PC-3 (cell line): ENCODE data around the gene LRRC47. TPM values are rescaled to one million over a fixed set of nuclear protein-coding genes. Genes with fewer than 3 reads are reported as not detected.
"Not testable (repeated sequence)": the region's sequence is repeated elsewhere in the genome, so short reads cannot be mapped to it uniquely, and the experiment has no call there.

Experiments used
- ATAC-seq: fragments of 200-7000 bp; cut with Tn5 transposase; 2 replicates; pipeline ENCODE4 v1.9.1; 2020; ENCODE audit warnings: mild to moderate bottlenecking, moderate library complexity
- BruUV-seq: library from RNA; stranded (reverse); fragments of 400-500 nt; replicated peaks from 2 replicates; lab custom pipeline; 2021; lab: Mats Ljungman, UMichigan
- CTCF ChIA-PET: fragments of 300-600 bp; sonication (Branson Sonifier 250); formaldehyde crosslinking; loops from one replicate; lab custom pipeline; 2022; ENCODE audit warnings: antibody characterized with exemption; lab: Charles Lee
- POLR2A ChIA-PET: fragments of 300-600 bp; sonication (Branson Sonifier 250); formaldehyde crosslinking; loops from one replicate; lab custom pipeline; 2022; ENCODE audit warnings: antibody characterized with exemption; ENCODE audit not compliant: unreplicated experiment; lab: Charles Lee
- DNase-seq: peaks from one replicate; pipeline ENCODE4 v3.0.0-alpha.2; 2015
- H2AFZ ChIP-seq: fragments of 300-600 bp; sonication (generic); 2 replicates; pipeline ENCODE4 v1.6.0; 2016; ENCODE audit warnings: antibody characterized with exemption, low read length
- H3F3A ChIP-seq: fragments of 300-600 bp; sonication (generic); one replicate; pipeline ENCODE4 v1.6.0; 2017; ENCODE audit warnings: antibody characterized with exemption, low read length, control low read depth, mild to moderate bottlenecking; ENCODE audit not compliant: unreplicated experiment
- H3K27ac ChIP-seq: fragments of 300-600 bp; sonication (generic); 2 replicates; pipeline ENCODE4 v1.5.1; 2016; ENCODE audit warnings: mild to moderate bottlenecking, low read length
- H3K27me3 ChIP-seq: fragments of 300-600 bp; sonication (generic); 2 replicates; pipeline ENCODE4 v1.6.1; 2016; ENCODE audit warnings: low read length, mixed read lengths
- H3K36me3 ChIP-seq: fragments of 300-600 bp; sonication (generic); 2 replicates; pipeline ENCODE4 v1.6.1; 2016; ENCODE audit warnings: low read depth, mixed run types, low read length, mixed read lengths
- H3K4me1 ChIP-seq: fragments of 300-600 bp; sonication (generic); 2 replicates; pipeline ENCODE4 v1.5.1; 2016; ENCODE audit warnings: low read length; ENCODE audit not compliant: insufficient read depth
- H3K4me2 ChIP-seq: fragments of 300-600 bp; sonication (generic); 2 replicates; pipeline ENCODE4 v1.6.0; 2016; ENCODE audit warnings: low read length
- H3K4me3 ChIP-seq: fragments of 300-600 bp; sonication (generic); 2 replicates; pipeline ENCODE4 v1.5.1; 2016; ENCODE audit warnings: mild to moderate bottlenecking, low read length, mixed read lengths
- H3K79me2 ChIP-seq: fragments of 300-600 bp; sonication (generic); 2 replicates; pipeline ENCODE4 v1.6.1; 2017; ENCODE audit warnings: low read length, mixed read lengths
- H3K9ac ChIP-seq: fragments of 300-600 bp; sonication (generic); 2 replicates; pipeline ENCODE4 v1.6.0; 2016; ENCODE audit warnings: mild to moderate bottlenecking, low read length
- H3K9me2 ChIP-seq: fragments of 300-600 bp; sonication (generic); replicated peaks from 2 replicates; pipeline ENCODE4 v1.6.1; 2016; ENCODE audit warnings: mixed run types, low read length, mixed read lengths
- H3K9me3 ChIP-seq: fragments of 300-600 bp; sonication (generic); 2 replicates; pipeline ENCODE4 v1.6.1; 2016; ENCODE audit warnings: low read length, mixed read lengths
- H4K20me1 ChIP-seq: fragments of 300-600 bp; sonication (generic); 2 replicates; pipeline ENCODE4 v1.6.1; 2016; ENCODE audit warnings: low read length, mixed read lengths
- CTCF ChIP-seq: fragments of 300-600 bp; sonication (generic); conservative IDR thresholded peaks from 2 replicates; pipeline ENCODE4 v1.5.1; 2017; ENCODE audit warnings: antibody characterized with exemption, low read depth, mild to moderate bottlenecking, low read length
- EZH2 ChIP-seq: fragments of 300-600 bp; sonication (generic); IDR thresholded peaks from one replicate; pipeline ENCODE4 v1.6.1; 2017; ENCODE audit warnings: antibody characterized with exemption, mild to moderate bottlenecking, low read length; ENCODE audit not compliant: unreplicated experiment
- EZH2phosphoT487 ChIP-seq: fragments of 300-600 bp; sonication (generic); IDR thresholded peaks from 2 replicates; pipeline ENCODE4 v1.6.1; 2018; ENCODE audit warnings: mild to moderate bottlenecking, antibody characterized with exemption, low read length, borderline replicate concordance
- intact Hi-C: fragments of 100-400 bp; cut with micrococcal nuclease; formaldehyde crosslinking; loops from 2 replicates; pipeline ENCODE4 v1.9.0; 2023
- total RNA-seq: library from RNA; depleted of rRNA; stranded (reverse); fragments of >200 nt; gene quantifications from 2 replicates; pipeline ENCODE4 v1.2.3, GENCODE V29; 2014

The LRRC47 gene
- total RNA-seq, 1 experiment from 2014 or later, result 77.4 TPM

- Histone ChIP-seq H3K9me2 (no peaks in the 10 kb centered on the region), H3K4me1 (no peaks in the 10 kb centered on the region), H4K20me1 (no peaks in the 10 kb centered on the region), H3K9me3 (no peaks in the 10 kb centered on the region), H3K9ac (no peak overlapping the region), H3K4me2 (no peak overlapping the region), H3K4me3 (no peak overlapping the region), H3K27ac (no peak overlapping the region), H3F3A (no peaks in the 10 kb centered on the region), H3K36me3 (no peaks in the 10 kb centered on the region), H2AFZ (no peak overlapping the region), H3K79me2 (no peaks in the 10 kb centered on the region), H3K27me3 (no peaks in the 10 kb centered on the region)
- CTCF ChIA-PET, result no interaction called here
- ATAC-seq (no peak), DNase-seq (no peak)
- POLR2A ChIA-PET, result no interaction called here
- intact Hi-C loops, result no loop called here
- TF ChIP-seq EZH2, result no peak
- no peak for TF ChIP-seq EZH2phosphoT487
- TF ChIP-seq CTCF, result no peak
- BruUV-seq, result no TSS peak
Measured at GRCh38 chr1:3809680-3810079, 13.4 kb upstream of the LRRC47 start.

GRCh38 chr1:3807769-3808168 is 11.5 kb upstream of the LRRC47 start:
- Histone ChIP-seq H3K79me2 (no peaks in the 10 kb centered on the region), H3K4me2 (no peak overlapping the region), H3K4me3 (no peak overlapping the region), H3K9ac (no peak overlapping the region), H3K27ac (no peak overlapping the region), H2AFZ (no peak overlapping the region), H3K9me3 (no peaks in the 10 kb centered on the region), H3K36me3 (no peaks in the 10 kb centered on the region), H3F3A (no peaks in the 10 kb centered on the region), H3K4me1 (no peaks in the 10 kb centered on the region), H3K9me2 (no peaks in the 10 kb centered on the region), H3K27me3 (peaks cover 2% of the 10 kb centered on the region; the same call in 1 of the 2 replicates), H4K20me1 (no peaks in the 10 kb centered on the region)
- TF ChIP-seq CTCF (no peak), EZH2phosphoT487 (no peak), EZH2 (no peak)
- DNase-seq (no peak), ATAC-seq (no peak)
- ChIA-PET POLR2A (no interaction called here), CTCF (no interaction called here)
- no TSS peak for BruUV-seq
- intact Hi-C loops, result no loop called here

- BruUV-seq, result no TSS peak
- Histone ChIP-seq H4K20me1 (no peaks in the 10 kb centered on the region), H3K9me2 (no peaks in the 10 kb centered on the region), H3K27ac (no peak overlapping the region), H3K9me3 (no peaks in the 10 kb centered on the region), H3K27me3 (peaks cover 4% of the 10 kb centered on the region; the same call in 1 of the 2 replicates), H3K36me3 (no peaks in the 10 kb centered on the region), H3K4me2 (no peak overlapping the region), H3K4me3 (no peak overlapping the region), H2AFZ (no peak overlapping the region), H3K9ac (no peak overlapping the region), H3F3A (no peaks in the 10 kb centered on the region), H3K79me2 (no peaks in the 10 kb centered on the region), H3K4me1 (no peaks in the 10 kb centered on the region)
- ATAC-seq (no peak), DNase-seq (no peak)
- TF ChIP-seq EZH2phosphoT487, result no peak
- no peak for TF ChIP-seq EZH2
- TF ChIP-seq CTCF, result no peak
- intact Hi-C loops, result no loop called here
- POLR2A ChIA-PET, result no interaction called here
- CTCF ChIA-PET, result no interaction called here
Measured at GRCh38 chr1:3805038-3805437, 8.7 kb upstream of the LRRC47 start.

- DNase-seq, H3K4me3 ChIP-seq, H3K9ac ChIP-seq, H3K4me2 ChIP-seq, BruUV-seq, H3K9me2 ChIP-seq, intact Hi-C loops, H3K4me1 ChIP-seq, CTCF ChIA-PET, POLR2A ChIA-PET, H2AFZ ChIP-seq, H3K27me3 ChIP-seq, H3K9me3 ChIP-seq, ATAC-seq, H3K36me3 ChIP-seq, H3F3A ChIP-seq, H3K79me2 ChIP-seq, H4K20me1 ChIP-seq, H3K27ac ChIP-seq: not testable (repeated sequence)
Measured at GRCh38 chr1:3804627-3804944, 8.3 kb upstream of the LRRC47 start.
